Epithelial cell of prostate (primary cell): ENCODE data around the gene PHB1.
"Not testable (repeated sequence)": the region's sequence is repeated elsewhere in the genome, so short reads cannot be mapped to it uniquely, and the experiment has no call there.

Experiments used
- DNase-seq: peaks from one replicate; pipeline ENCODE4 v3.0.0-alpha.2; 2011; ENCODE audit warnings: low read depth, low spot score
- H3K27ac ChIP-seq: fragments of 450-650 bp; 2 replicates; pipeline ENCODE4 v1.5.1; 2017; ENCODE audit warnings: mild to moderate bottlenecking

Gene PHB1

DNA sequence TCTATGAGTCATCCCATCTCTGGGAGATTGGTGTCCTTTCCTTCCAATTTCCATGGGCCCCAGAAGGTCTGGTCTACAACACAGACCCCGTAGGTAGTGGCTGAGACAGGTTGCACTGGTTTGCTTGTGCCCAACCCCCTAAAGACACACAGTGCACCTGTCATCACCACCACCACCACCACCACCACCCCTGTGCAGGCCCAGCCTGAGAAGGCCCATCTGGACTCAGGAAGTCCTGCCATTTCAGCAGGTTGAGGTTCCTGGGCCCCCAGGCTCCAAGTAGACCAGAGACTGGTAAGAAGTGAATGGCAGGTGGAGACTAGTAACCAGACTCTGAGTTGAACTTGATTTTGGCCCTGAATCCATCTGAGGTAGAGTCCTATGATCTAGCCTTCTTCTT is 25.9 kb upstream of the PHB1 start:
- no peak for DNase-seq
- no peak overlapping the region for H3K27ac ChIP-seq

GRCh38 chr17:49439673-49440571 is 25.2 kb upstream of the PHB1 start:
- no peak for DNase-seq

DNA sequence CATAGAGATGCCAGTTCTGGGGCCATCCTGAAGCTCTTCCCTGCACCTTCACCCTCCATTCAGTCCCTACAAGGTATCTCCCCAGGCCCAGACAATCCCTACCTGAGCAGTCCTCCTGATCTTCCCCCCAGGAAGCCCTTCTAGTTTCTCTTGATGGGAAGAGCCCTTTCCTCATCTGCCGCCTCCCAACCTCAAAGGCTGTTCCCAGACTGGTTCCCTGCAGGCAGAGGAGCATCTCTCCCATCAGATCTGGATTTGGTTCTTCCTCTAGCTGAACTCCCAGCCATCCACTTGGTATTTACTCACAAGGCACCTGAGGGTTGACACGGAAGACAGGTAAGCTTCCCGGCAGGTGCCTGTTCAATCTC is 24.6 kb upstream of the PHB1 start:
- DNase-seq: no peak
- no peak overlapping the region for H3K27ac ChIP-seq

More at GRCh38 chr17:49439673-49440571, 25.2 kb upstream of the PHB1 start:
- H3K27ac ChIP-seq: no peak overlapping the region

DNA sequence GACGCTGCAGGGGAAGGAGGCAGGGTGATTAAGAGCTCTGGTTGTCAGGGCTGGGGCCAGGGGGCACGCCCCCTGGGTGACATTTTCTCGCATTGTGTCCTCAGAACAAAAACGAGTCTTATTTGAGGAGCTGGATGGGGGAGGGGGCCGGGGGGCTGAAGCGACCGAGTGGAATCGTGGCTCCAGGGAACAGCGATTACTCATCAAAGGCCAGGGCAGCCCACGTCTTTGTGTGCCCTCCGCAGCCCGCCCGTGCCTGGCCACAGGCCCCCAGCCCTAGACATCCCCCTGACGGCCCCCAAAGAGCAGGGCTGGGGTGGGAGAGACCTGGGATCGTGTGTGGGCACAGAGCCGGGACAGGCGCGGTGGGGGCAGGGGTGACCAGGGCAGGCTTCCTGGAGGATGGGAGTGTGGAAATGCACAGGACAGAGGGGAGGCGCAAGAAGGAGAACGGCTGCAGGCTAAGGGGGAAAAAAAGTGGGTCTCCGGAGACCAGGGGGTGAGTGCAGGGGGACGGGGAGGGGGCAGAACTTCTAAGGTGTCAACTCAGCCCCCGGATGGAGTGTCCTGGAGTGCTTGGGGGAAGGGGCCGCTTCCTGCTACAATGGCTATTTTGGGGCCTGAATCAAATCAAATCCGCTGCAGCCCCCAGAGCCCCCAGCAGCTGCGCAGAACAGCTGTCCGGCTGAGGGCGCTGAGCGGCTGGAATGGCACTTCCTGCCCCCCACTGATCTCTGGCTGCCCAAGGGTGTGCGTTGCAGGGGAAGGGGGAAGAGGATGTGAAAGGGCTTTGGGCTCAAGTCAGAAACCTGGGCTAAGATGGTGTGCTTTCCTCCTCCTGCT is 24.0 kb upstream of the PHB1 start:
- H3K27ac ChIP-seq: no peak overlapping the region
- DNase-seq: no peak

DNA sequence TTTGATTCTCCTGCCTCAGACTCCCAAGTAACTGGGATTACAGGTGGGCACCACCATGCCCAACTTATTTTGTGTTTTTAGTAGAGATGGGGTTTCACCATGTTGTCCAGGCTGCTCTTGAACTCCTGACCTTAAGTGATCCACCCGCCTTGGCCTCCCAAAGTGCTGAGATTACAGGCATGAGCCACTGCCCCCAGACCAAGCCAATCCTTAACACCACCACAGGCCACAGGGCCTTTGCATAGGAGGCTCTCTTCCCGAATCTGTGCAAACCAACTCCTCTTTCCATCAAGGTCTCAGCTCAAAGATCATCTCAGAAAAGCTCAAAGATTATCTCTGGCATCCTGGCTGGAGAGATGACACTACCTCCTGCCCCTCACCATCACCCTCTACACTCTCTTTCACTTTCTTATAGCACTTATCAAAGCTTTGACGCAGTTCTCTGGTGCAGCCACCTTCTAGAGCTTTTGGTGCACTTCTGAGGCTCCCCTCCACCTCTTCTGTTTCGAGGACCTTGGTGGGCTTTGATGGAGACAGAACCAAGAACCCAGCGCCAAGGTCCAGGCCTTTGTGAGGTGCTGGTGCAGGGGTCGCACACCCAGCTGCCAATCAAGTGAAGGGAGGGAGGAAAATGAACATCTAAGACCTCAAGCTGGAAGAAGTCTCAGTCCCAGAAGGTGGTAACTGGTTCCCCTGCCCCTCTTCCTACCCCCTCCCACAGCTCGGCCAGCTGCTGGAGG is 23.2 kb upstream of the PHB1 start:
- H3K27ac ChIP-seq: no peak overlapping the region
- DNase-seq: no peak

- H3K27ac ChIP-seq: no peak overlapping the region
- DNase-seq: no peak
Measured at GRCh38 chr17:49436174-49436573, 21.5 kb upstream of the PHB1 start.

GRCh38 chr17:49435671-49436029 is 21.0 kb upstream of the PHB1 start:
- H3K27ac ChIP-seq: no peak overlapping the region
- DNase-seq: no peak

GRCh38 chr17:49434821-49435670 is 20.4 kb upstream of the PHB1 start:
- DNase-seq: no peak
- H3K27ac ChIP-seq: no peak overlapping the region

GRCh38 chr17:49433000-49433694 is 18.5 kb upstream of the PHB1 start:
- no peak overlapping the region for H3K27ac ChIP-seq
- DNase-seq: no peak

DNA sequence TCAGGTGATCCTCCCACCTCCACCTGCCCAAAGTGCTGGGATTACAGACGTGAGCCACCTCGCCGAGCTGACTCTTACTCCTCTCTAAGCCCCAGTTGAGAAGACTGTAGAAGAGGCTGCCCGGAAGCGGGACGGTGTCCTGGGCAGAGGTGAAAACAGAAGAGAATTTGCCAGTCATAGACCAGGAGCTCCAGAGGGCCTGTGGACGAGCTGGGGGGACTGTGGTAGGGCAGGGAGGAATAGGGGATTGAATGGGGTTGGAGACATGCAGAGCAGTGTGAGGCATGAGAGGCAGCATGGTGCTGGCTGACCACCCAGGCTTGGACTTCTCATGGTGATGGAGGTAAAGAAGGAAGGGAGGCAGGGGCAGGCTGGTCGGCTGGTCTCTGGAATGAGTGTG is 17.1 kb upstream of the PHB1 start:
- no peak overlapping the region for H3K27ac ChIP-seq
- no peak for DNase-seq

DNA sequence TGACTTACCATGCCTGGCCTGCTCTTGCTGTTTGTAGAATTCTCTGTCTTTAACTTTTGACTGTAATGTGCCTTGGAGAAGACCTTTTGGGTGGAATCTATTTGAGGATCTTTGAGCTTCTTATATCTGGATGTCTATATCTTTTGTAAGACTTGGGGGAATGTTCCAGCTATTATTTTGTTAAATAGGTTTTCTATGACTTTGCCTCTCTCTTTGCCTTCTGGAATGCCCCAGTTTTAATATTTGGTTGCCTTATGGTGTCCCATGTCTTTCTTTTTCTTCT is 10.3 kb upstream of the PHB1 start:
- H3K27ac ChIP-seq: no peak overlapping the region
- DNase-seq: no peak

- DNase-seq: not testable (repeated sequence)
Measured at GRCh38 chr17:49424276-49425003, 9.8 kb upstream of the PHB1 start.

DNA sequence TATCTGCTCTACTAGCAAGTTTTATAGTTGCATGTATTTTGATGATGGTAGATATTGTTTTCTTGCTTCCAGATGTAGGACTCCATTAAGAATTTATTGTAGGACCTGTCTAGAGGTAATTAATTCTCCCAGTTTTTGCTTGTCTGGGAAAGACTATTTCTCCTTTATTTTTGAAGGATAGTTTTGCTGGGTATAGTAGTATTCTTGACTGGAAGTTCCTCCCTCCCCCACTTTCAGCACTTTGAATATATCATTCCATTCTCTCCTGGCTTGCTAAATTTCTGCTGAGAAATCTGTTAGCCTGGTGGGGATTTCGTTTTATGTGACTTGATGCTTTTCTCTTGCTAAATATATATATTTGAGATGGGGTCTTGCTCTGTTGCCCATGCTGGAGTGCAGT is 8.0 kb upstream of the PHB1 start:
- H3K27ac ChIP-seq: no peak overlapping the region
- DNase-seq: no peak

More at GRCh38 chr17:49424276-49425003, 9.8 kb upstream of the PHB1 start:
- H3K27ac ChIP-seq: not testable (repeated sequence)

DNA sequence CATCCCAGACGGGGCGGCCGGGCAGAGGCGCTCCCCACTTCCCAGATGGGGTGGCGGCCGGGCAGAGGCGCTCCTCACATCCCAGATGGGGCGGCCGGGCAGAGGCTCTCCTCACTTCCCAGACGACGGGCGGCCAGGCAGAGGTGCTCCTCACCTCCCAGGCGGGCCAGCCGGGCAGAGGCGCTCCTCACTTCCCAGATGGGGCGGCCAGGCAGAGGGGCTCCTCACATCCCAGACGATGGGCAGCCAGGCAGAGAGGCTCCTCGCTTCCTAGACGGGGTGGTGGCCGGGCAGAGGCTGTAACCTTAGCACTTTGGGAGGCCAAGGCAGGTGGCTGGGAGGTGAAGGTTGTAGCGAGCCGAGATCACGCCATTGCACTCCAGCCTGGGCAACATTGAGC is 5.1 kb upstream of the PHB1 start:
- H3K27ac ChIP-seq, DNase-seq: not testable (repeated sequence)

DNA sequence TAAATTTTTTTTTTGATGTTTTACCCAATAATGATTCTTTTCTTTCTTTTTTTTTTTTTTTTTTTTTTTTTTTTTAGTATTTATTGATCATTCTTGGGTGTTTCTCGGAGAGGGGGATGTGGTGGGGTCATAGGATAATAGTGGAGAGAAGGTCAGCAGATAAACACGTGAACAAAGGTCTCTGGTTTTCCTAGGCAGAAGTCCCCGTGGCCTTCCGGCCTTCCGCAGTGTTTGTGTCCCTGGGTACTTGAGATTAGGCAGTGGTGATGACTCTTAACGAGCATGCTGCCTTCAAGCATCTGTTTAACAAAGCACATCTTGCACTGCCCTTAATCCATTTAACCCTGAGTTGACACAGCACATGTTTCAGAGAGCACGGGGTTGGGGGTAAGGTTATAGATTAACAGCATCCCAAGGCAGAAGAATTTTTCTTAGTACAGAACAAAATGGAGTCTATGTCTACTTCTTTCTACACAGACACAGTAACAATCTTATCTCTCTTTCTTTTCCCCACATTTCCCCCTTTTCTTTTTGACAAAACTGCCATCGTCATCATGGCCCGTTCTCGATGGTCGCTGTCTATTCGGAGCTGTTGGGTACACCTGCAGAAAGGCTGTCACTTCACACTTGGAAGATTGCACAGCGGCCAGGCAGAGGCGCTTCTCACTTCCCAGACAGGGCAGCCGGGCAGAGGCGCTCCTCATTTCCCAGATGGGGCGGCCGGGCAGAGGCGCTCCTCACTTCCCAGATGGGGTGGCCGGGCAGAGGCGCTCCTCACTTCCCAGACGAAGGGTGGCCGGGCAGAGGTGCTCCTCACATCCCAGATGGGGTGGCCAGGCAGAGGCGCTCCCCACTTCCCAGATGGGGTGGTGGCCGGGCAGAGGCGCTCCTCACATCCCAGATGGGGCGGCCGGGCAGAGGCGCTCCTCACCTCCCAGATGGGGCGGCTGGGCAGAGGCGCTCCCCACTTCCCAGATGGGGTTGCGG is 4.4 kb upstream of the PHB1 start:
- not testable (repeated sequence) for H3K27ac ChIP-seq, DNase-seq

DNA sequence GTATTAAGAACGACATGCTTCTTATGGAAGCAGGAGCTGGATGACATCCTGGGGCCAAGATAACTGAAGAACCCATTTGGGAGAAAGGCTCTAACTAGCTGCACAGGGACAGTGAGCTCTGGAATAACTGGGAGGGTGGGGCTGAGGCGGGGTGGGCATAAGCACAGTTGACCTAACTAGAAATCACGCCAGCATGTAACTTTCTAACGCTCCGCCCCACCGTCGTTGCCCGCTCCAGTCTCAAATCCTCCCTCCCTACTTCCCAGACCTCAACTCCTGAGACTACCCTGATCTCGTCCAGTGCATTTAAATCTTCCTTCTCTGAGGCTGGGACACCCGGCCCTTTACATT is 436 bp downstream of the PHB1 start:
- H3K27ac ChIP-seq: no peak overlapping the region
- DNase-seq: no peak

DNA sequence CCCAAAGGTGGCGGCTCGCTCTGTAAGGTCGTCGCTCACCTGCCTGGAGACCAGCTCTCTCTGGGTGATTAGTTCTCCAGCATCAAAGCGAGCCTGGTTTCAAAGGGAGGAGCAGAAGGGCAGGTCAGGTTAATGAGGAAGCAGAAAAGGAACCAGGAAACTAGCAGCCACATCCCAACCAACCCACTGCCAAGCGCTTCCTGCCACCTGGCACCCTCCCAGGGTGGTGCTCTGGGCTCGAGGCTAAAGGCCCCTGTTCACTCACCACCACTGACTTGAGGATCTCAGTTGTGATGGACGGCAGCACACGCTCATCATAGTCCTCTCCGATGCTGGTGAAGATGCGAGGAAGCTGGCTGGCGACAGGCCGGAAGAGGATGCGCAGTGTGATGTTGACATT is 5.6 kb downstream of the PHB1 start:
- no peak overlapping the region for H3K27ac ChIP-seq
- no peak for DNase-seq

DNA sequence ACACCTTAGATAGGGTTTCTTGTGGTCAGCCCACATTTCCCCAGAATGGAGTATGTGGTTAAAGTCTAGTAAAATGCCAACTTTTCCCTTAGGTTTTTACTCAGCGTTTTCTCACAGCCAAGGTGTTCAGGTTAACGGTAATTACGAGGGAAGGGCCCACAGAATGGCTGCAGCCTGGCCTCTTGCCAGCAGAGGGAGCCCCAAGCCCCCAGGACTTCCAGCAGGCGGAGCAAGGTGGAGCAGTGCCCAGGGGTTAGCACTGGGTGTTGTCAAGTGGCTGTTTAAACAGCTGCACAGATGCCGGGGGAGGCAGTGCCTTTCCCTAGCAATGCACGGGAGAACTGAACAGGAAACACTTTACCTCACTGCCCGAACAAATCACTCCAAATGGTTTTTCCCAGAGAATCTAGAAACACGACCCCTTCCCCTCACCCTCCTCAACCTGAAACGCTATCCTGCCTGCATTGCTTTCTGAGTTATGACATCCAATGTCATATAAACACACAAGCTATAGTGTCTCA is 6.6 kb downstream of the PHB1 start:
- DNase-seq: no peak

More for the DNA sequence above, 6.6 kb downstream of the PHB1 start:
- H3K27ac ChIP-seq: no peak overlapping the region
